HepG2 (cell line): Measurements from ENCODE around the gene ALDH9A1. TPM values are rescaled to one million over a fixed set of nuclear protein-coding genes. Genes with fewer than 3 reads are reported as not detected.

ENCODE experiments used
- ATAC-seq: fragments of 200-7000 bp; cut with Tn5 transposase; 3 replicates; pipeline ENCODE4 v1.9.1; 2020; ENCODE audit warnings: mild to moderate bottlenecking, moderate library complexity
- BruUV-seq: library from RNA; stranded (reverse); fragments of 400-500 nt; replicated peaks from 2 replicates; lab custom pipeline; 2021; lab: Mats Ljungman, UMichigan
- CTCF ChIA-PET: fragments of 300-600 bp; formaldehyde crosslinking; extraction: SDS; loops from one replicate; lab custom pipeline; 2021; ENCODE audit warnings: low total read pairs, inconsistent platforms, low intra/inter-chr PET ratio; lab: Yijun Ruan, JAX
- POLR2A ChIA-PET: fragments of 350-600 bp; sonication (Branson Sonifier 250); formaldehyde crosslinking; loops from one replicate; lab custom pipeline; 2020; ENCODE audit warnings: antibody characterized with exemption, inconsistent platforms; lab: Yijun Ruan, JAX
- DNase-seq: peaks from one replicate; pipeline ENCODE4 v3.0.0-alpha.2; 2015; ENCODE audit warnings: low spot score
- FAIRE-seq: peaks from 3 replicates; lab custom pipeline; 2011; peaks lifted over from hg19 to GRCh38; lab: Jason Lieb, UNC
- H2AFZ ChIP-seq: one replicate; pipeline ENCODE4 v1.6.1; 2011; ENCODE audit warnings: low read length, inconsistent platforms
- H3K27ac ChIP-seq: fragments of 300-600 bp; 3 replicates; pipeline ENCODE4 v1.8.0; 2011; ENCODE audit warnings: mixed run types, mild to moderate bottlenecking, mixed read lengths, low read length, inconsistent platforms; ENCODE audit not compliant: insufficient read depth; ENCODE audit errors: extremely low read length
- H3K27me3 ChIP-seq, 2 experiments: fragments of 200-600 bp in 1 of 2; 2 replicates in 1 of 2; 3 replicates in 1 of 2; pipeline versions ENCODE4 v1.6.0 to v1.8.0; 2011; ENCODE audit warnings: low read length in 2 of 2, mild to moderate bottlenecking in 2 of 2, moderate library complexity in 2 of 2, inconsistent platforms in 1 of 2; ENCODE audit not compliant: insufficient read depth in 2 of 2, control insufficient read depth in 1 of 2
- H3K36me3 ChIP-seq, 2 experiments: fragments of 200-600 bp in 1 of 2; replicated peaks in 1 of 2; 2 replicates in 1 of 2; 3 replicates in 1 of 2; pipeline versions ENCODE4 v1.5.1 to v1.8.0; 2011; ENCODE audit warnings: low read length in 2 of 2, inconsistent platforms in 1 of 2; ENCODE audit not compliant: insufficient read depth in 2 of 2, control insufficient read depth in 1 of 2
- H3K4me1 ChIP-seq: 2 replicates; pipeline ENCODE4 v1.5.1; 2012; ENCODE audit warnings: low read length, inconsistent platforms; ENCODE audit not compliant: insufficient read depth
- H3K4me2 ChIP-seq: 2 replicates; pipeline ENCODE4 v1.6.0; 2011; ENCODE audit warnings: low read depth, low read length, inconsistent platforms
- H3K4me3 ChIP-seq, 3 experiments: fragments of 200-600 bp in 1 of 3; sonication (generic), shearing (Covaris generic) in 1 of 3; replicated peaks in 1 of 3; 2 replicates each; pipeline ENCODE4 v1.5.1; 2011 to 2016; ENCODE audit warnings: low read length in 3 of 3, inconsistent platforms in 2 of 3, low read depth in 2 of 3, mild to moderate bottlenecking in 2 of 3, control low read depth in 1 of 3, mixed read lengths in 1 of 3; ENCODE audit not compliant: insufficient read depth in 1 of 3
- H3K79me2 ChIP-seq: one replicate; pipeline ENCODE4 v1.6.1; 2011; ENCODE audit warnings: low read length, inconsistent platforms; ENCODE audit not compliant: insufficient read depth
- H3K9ac ChIP-seq: 2 replicates; pipeline ENCODE4 v1.6.0; 2011; ENCODE audit warnings: mild to moderate bottlenecking, low read depth, low read length, inconsistent platforms; ENCODE audit not compliant: insufficient read depth
- H3K9me3 ChIP-seq: 2 replicates; pipeline ENCODE4 v1.5.1; 2012; ENCODE audit warnings: mild to moderate bottlenecking, low read length
- H4K20me1 ChIP-seq: 2 replicates; pipeline ENCODE4 v1.6.0; 2011; ENCODE audit warnings: inconsistent platforms, mild to moderate bottlenecking, low read length, moderate library complexity; ENCODE audit not compliant: insufficient read depth
- FOXC1 ChIP-seq: sonication (generic); formaldehyde crosslinking; IDR thresholded peaks from 2 replicates; pipeline ENCODE4 v1.8.0; 2022; ENCODE audit warnings: mild to moderate bottlenecking, missing genetic modification reagents, borderline replicate concordance
- IKZF4 ChIP-seq: sonication (generic); formaldehyde crosslinking; IDR thresholded peaks from 2 replicates; pipeline ENCODE4 v1.5.1; 2020; ENCODE audit warnings: borderline replicate concordance, mild to moderate bottlenecking, low read depth, missing genetic modification reagents; ENCODE audit errors: not compliant biosample characterization
- KDM4B ChIP-seq: sonication (generic); formaldehyde crosslinking; IDR thresholded peaks from 2 replicates; pipeline ENCODE4 v1.4.0; 2020; ENCODE audit warnings: missing genetic modification reagents
- KDM5A ChIP-seq: fragments of 200-600 bp; sonication (generic); IDR thresholded peaks from 2 replicates; pipeline ENCODE4 v1.7.0; 2018; ENCODE audit warnings: antibody characterized with exemption, mild to moderate bottlenecking, low read length, borderline replicate concordance
- MEF2D ChIP-seq: sonication (generic); formaldehyde crosslinking; IDR thresholded peaks from 2 replicates; pipeline ENCODE4 v1.5.1; 2020; ENCODE audit warnings: mild to moderate bottlenecking, missing genetic modification reagents
- NCOA1 ChIP-seq: sonication (generic); formaldehyde crosslinking; IDR thresholded peaks from 2 replicates; pipeline ENCODE4 v1.9.0; 2021; ENCODE audit warnings: missing genetic modification reagents
- NFKBIZ ChIP-seq: IDR thresholded peaks from 2 replicates; pipeline ENCODE4 v1.6.1; 2018; ENCODE audit warnings: missing genetic modification reagents, missing compliant biosample characterization
- NR2C2 ChIP-seq: sonication (generic); formaldehyde crosslinking; IDR thresholded peaks from 2 replicates; pipeline ENCODE4 v1.4.0; 2020; ENCODE audit warnings: missing genetic modification reagents, mild to moderate bottlenecking, moderate library complexity, borderline replicate concordance
- PRPF4 ChIP-seq: fragments of 200-400 bp; formaldehyde crosslinking; IDR thresholded peaks from 2 replicates; pipeline ENCODE4 v1.6.1; 2016; ENCODE audit warnings: low read length, low read depth; ENCODE audit not compliant: poor library complexity, severe bottlenecking
- ZNF672 ChIP-seq: sonication (generic); formaldehyde crosslinking; IDR thresholded peaks from 2 replicates; pipeline ENCODE4 v1.8.1; 2022; ENCODE audit warnings: missing genetic modification reagents
- ZNF678 ChIP-seq: sonication (generic); formaldehyde crosslinking; IDR thresholded peaks from 2 replicates; pipeline ENCODE4 v1.4.0; 2020; ENCODE audit warnings: mild to moderate bottlenecking, missing genetic modification reagents
- WGBS: methylation state at CpG from one replicate; pipeline ENCODE4 v1.1.6; 2017; ENCODE audit warnings: low lambda C conversion rate; 5-methylcytosine and 5-hydroxymethylcytosine counted together
- in situ Hi-C: cut with HindIII; loops from 2 replicates; pipeline ENCODE4 v1.10.0; 2017; ENCODE audit warnings: low pct_unique_long_range_greater_than_20kb; ENCODE audit not compliant: extremely low pct_ligation_motif_present
- intact Hi-C: fragments of 100-400 bp; cut with micrococcal nuclease; formaldehyde crosslinking; loops from one replicate; pipeline ENCODE4 v1.10.0; 2022; ENCODE audit not compliant: unreplicated experiment
- polyA plus RNA-seq, 8 experiments: library from polyadenylated mRNA; depleted of rRNA in 3 of 8; stranded (reverse) in 7 of 8; unstranded in 1 of 8; fragments of >200 nt; fragmentation: Illumina TruSeq in 4 of 8; extraction: Trizol in 4 of 8; gene quantifications; 2 replicates each; pipeline versions ENCODE4 v1.2.1 to v1.2.3, GENCODE V29; 2011 to 2016; ENCODE audit warnings: low read depth in 4 of 8, missing spikeins in 1 of 8, mixed read lengths in 1 of 8; ENCODE audit not compliant: insufficient read depth in 1 of 8
- total RNA-seq, 5 experiments: library from RNA; depleted of rRNA; stranded (reverse); fragments of >200 nt; fragmentation: Illumina TruSeq; extraction: Trizol; gene quantifications; 2 replicates each; pipeline ENCODE4 v1.2.3, GENCODE V29; 2016; ENCODE audit warnings: low read depth in 1 of 5
- TF ChIP-seq, protein P1 (sequence below): sonication (generic); formaldehyde crosslinking; IDR thresholded peaks from 2 replicates; pipeline ENCODE4 v1.4.0; 2020; ENCODE audit warnings: missing genetic modification reagents
- TF ChIP-seq, protein P2 (sequence below): sonication (generic); formaldehyde crosslinking; IDR thresholded peaks from 2 replicates; pipeline ENCODE4 v1.5.0; 2020; ENCODE audit warnings: mild to moderate bottlenecking, missing genetic modification reagents
- TF ChIP-seq, protein P3 (sequence below): sonication (generic); formaldehyde crosslinking; IDR thresholded peaks from 2 replicates; pipeline ENCODE4 v1.4.0; 2020; ENCODE audit warnings: low read depth, mild to moderate bottlenecking, missing genetic modification reagents
- TF ChIP-seq, protein P4 (sequence below): sonication (generic); formaldehyde crosslinking; IDR thresholded peaks from 2 replicates; pipeline ENCODE4 v1.5.0; 2020; ENCODE audit warnings: mild to moderate bottlenecking, low read depth, missing genetic modification reagents, borderline replicate concordance

Gene ALDH9A1
- total and polyA plus RNA-seq, 2 of the 13 experiments (the other 11 are each of a cell fraction or from before 2014, with no cell fraction given), result 27.5 to 38.5 TPM

DNA sequence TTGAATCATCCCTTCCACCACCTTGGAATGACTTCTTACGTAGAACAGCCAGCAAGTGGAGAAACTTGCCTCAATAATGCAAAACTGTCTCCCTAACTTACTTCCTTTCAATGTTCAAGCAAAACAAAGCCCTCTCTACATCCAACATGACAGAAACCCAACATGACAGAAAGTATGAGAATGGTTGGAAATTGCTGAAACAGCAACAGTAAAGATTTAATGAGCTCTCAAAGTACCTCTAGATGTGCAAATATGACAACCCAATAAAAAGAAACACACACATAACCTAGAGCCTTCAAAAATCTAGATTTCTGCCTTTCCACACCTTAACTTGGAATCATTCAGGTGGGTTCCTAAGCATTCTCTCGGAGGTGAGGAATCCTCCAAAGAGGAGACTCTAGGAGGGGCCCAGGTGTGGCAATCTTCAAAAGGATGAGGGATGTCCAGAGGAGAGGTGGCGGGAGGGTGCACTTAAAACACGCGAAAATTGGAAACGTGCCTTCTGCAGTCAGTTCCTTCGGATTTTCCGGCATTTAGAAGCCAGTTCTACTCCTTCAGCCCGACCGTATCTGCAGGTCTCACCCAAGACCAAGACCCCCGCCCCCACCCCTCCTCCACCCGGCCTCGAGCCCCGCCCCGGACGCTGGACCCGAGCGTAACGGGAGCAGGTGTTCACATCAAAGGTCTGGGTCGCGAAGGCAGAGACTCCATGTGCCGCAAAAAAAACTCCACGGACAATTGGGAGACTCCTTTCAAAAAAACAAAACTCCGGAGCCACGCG is 68.3 kb downstream of the ALDH9A1 start:
- intact Hi-C loops, result loop anchor here (2.0 kb wide), 1 partner anchor 29 kb away; no protein-coding TSS in a partner anchor
- no peak for DNase-seq
- TF ChIP-seq MEF2D (0 out of 2 replicates have a peak, but pooled peaks have one; percentile 69), NCOA1 (CRISPR knock-in tag) (0 out of 2 replicates have a peak, but pooled peaks have one; percentile 25), IKZF4 (CRISPR knock-in tag) (no peak), ZNF672 (CRISPR knock-in tag) (no peak), NFKBIZ (0 out of 2 replicates have a peak, but pooled peaks have one; percentile 12), KDM4B (CRISPR knock-in tag) (no peak), FOXC1 (CRISPR knock-in tag) (0 out of 2 replicates have a peak, but pooled peaks have one; percentile 49), ZNF678 (0 out of 2 replicates have a peak, but pooled peaks have one; percentile 27), PRPF4 (no peak), KDM5A (0 out of 2 replicates have a peak, but pooled peaks have one; percentile 2), NR2C2 (CRISPR knock-in tag) (no peak)
- TF ChIP-seq, protein P1, sequence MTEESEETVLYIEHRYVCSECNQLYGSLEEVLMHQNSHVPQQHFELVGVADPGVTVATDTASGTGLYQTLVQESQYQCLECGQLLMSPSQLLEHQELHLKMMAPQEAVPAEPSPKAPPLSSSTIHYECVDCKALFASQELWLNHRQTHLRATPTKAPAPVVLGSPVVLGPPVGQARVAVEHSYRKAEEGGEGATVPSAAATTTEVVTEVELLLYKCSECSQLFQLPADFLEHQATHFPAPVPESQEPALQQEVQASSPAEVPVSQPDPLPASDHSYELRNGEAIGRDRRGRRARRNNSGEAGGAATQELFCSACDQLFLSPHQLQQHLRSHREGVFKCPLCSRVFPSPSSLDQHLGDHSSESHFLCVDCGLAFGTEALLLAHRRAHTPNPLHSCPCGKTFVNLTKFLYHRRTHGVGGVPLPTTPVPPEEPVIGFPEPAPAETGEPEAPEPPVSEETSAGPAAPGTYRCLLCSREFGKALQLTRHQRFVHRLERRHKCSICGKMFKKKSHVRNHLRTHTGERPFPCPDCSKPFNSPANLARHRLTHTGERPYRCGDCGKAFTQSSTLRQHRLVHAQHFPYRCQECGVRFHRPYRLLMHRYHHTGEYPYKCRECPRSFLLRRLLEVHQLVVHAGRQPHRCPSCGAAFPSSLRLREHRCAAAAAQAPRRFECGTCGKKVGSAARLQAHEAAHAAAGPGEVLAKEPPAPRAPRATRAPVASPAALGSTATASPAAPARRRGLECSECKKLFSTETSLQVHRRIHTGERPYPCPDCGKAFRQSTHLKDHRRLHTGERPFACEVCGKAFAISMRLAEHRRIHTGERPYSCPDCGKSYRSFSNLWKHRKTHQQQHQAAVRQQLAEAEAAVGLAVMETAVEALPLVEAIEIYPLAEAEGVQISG (CRISPR knock-in tag), result no peak
- TF ChIP-seq, protein P2, sequence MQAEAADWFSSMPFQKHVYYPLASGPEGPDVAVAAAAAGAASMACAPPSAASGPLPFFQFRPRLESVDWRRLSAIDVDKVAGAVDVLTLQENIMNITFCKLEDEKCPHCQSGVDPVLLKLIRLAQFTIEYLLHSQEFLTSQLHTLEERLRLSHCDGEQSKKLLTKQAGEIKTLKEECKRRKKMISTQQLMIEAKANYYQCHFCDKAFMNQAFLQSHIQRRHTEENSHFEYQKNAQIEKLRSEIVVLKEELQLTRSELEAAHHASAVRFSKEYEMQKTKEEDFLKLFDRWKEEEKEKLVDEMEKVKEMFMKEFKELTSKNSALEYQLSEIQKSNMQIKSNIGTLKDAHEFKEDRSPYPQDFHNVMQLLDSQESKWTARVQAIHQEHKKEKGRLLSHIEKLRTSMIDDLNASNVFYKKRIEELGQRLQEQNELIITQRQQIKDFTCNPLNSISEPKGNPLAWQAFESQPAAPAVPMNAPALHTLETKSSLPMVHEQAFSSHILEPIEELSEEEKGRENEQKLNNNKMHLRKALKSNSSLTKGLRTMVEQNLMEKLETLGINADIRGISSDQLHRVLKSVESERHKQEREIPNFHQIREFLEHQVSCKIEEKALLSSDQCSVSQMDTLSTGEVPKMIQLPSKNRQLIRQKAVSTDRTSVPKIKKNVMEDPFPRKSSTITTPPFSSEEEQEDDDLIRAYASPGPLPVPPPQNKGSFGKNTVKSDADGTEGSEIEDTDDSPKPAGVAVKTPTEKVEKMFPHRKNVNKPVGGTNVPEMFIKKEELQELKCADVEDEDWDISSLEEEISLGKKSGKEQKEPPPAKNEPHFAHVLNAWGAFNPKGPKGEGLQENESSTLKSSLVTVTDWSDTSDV (CRISPR knock-in tag), result no peak
- TF ChIP-seq, protein P3, sequence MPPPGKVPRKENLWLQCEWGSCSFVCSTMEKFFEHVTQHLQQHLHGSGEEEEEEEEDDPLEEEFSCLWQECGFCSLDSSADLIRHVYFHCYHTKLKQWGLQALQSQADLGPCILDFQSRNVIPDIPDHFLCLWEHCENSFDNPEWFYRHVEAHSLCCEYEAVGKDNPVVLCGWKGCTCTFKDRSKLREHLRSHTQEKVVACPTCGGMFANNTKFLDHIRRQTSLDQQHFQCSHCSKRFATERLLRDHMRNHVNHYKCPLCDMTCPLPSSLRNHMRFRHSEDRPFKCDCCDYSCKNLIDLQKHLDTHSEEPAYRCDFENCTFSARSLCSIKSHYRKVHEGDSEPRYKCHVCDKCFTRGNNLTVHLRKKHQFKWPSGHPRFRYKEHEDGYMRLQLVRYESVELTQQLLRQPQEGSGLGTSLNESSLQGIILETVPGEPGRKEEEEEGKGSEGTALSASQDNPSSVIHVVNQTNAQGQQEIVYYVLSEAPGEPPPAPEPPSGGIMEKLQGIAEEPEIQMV, result 0 out of 2 replicates have a peak, but pooled peaks have one; percentile 64
- TF ChIP-seq, protein P4, sequence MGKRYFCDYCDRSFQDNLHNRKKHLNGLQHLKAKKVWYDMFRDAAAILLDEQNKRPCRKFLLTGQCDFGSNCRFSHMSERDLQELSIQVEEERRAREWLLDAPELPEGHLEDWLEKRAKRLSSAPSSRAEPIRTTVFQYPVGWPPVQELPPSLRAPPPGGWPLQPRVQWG, result no peak

More for the DNA sequence above, 68.3 kb downstream of the ALDH9A1 start:
- no peaks in the 10 kb centered on the region for H3K36me3 ChIP-seq
- peaks cover 0 to 4% of the 10 kb centered on the region in 2 experiments; a peak in 1 of 5 replicates for H3K27me3 ChIP-seq
- peak overlapping the region; percentile 86 for H3K4me2 ChIP-seq
- FAIRE-seq, result no peak
- BruUV-seq, result TSS peak; percentile 82
- no peaks in the 10 kb centered on the region for H3K79me2 ChIP-seq
- H4K20me1 ChIP-seq, result no peaks in the 10 kb centered on the region
- POLR2A ChIA-PET, result interaction anchor here (0.6 to 1.5 kb wide), 8 partner anchors 16 to 281 kb away, joined by 3 to 9 read pairs (median 4); no protein-coding TSS in a partner anchor
- peak overlapping the region; percentile 69 to 85 (median 82) for H3K4me3 ChIP-seq
- H3K9me3 ChIP-seq, result no peaks in the 10 kb centered on the region
- in situ Hi-C loops, result no loop called here
- 9% methylated on average over 23 of the region's 26 CpGs for WGBS
- no peak overlapping the region for H2AFZ ChIP-seq
- H3K27ac ChIP-seq, result peak overlapping the region; percentile 87
- H3K4me1 ChIP-seq, result peaks cover 36% of the 10 kb centered on the region
- peak; percentile 2 for ATAC-seq
- CTCF ChIA-PET, result no interaction called here
- peak overlapping the region; percentile 79 for H3K9ac ChIP-seq
